ENCODE data around the gene GPR137B. TPM values are rescaled to one million over a fixed set of nuclear protein-coding genes. Genes with fewer than 3 reads are reported as not detected.

Gene GPR137B
- total and polyA plus RNA-seq, 9 of the 15 experiments (the other 6 are each of a cell fraction or from before 2014, with no cell fraction given): 0.04 to 1.0 (median 0.62) TPM

- Histone ChIP-seq H3K27me3 (ENCODE audit: control insufficient read depth in 2 of 2, insufficient read depth in 2 of 2, low read length in 2 of 2) (peaks cover 44 to 80% of the 10 kb centered on the region in 2 experiments), H3K9ac (ENCODE audit: insufficient read depth in 1 of 2, low read depth in 2 of 2, low read length in 2 of 2) (no peak overlapping the region), H3K36me3 (ENCODE audit: control insufficient read depth, insufficient read depth, low read length) (no peaks in the 10 kb centered on the region), H3K79me2 (ENCODE audit: control insufficient read depth, insufficient read depth, low read length) (no peaks in the 10 kb centered on the region), H4K20me1 (replicated peaks; ENCODE audit: control insufficient read depth, insufficient read depth, low read length) (0 out of 2 replicates have a peak, but pooled peaks cover 2% of the 10 kb centered on the region), H3K9me1 (ENCODE audit: control insufficient read depth, insufficient read depth, low read length) (no peaks in the 10 kb centered on the region), H3K4me3 (no peak overlapping the region), H2AFZ (ENCODE audit: low read depth, low read length) (no peak overlapping the region), H3K9me3 (replicated peaks; ENCODE audit: control insufficient read depth, insufficient read depth, low read depth, low read length) (no peaks in the 10 kb centered on the region), H3K27ac (ENCODE audit: extremely low read depth, low read depth, low read length) (no peak overlapping the region), H3K4me2 (ENCODE audit: insufficient read depth, low read length) (no peak overlapping the region), H3K4me1 (replicated peaks in 1 of 2; ENCODE audit: control insufficient read depth in 2 of 2, insufficient read depth in 2 of 2, low read length in 2 of 2) (0 out of 5 replicates have a peak, but pooled peaks cover 0 to 3% of the 10 kb centered on the region in 2 experiments)
- TF ChIP-seq DNMT1 (IDR thresholded peaks at IDR 0.05) (no peak), U2AF1 (optimal IDR thresholded peaks at IDR 0.05; ENCODE audit: low read depth, low read length) (no peak), ZNF584 (CRISPR knock-in tag; IDR thresholded peaks at IDR 0.05; ENCODE audit: low read depth) (no peak), EP300 (IDR thresholded peaks at IDR 0.05; ENCODE audit: low read length) (no peak), SAP30 (IDR thresholded peaks at IDR 0.05; ENCODE audit: borderline replicate concordance, insufficient read depth, low read depth, low read length, poor library complexity, severe bottlenecking) (no peak)
- CTCF ChIA-PET (ENCODE audit: low intra/inter-chr PET ratio): no interaction called here
- no peak for ATAC-seq
- no peak for DNase-seq (ENCODE audit: extremely low read depth in 1 of 4, low spot score in 3 of 4)
- FAIRE-seq: no peak
- POLR2A ChIA-PET: no interaction called here
- in situ Hi-C loops (cut with MboI): no loop called here
- BruUV-seq (replicated peaks): no TSS peak
- intact Hi-C loops (cut with micrococcal nuclease): no loop called here
- 6% methylated on average over 13 of the region's 13 CpGs for WGBS (ENCODE audit: insufficient coverage, low coverage, missing lambda C conversion rate)
Measured at GRCh38 chr1:236154126-236154525, 11.8 kb downstream of the GPR137B start.

Data from K562 (cell line).